ENCODE data around the gene SLC39A1.

DNA sequence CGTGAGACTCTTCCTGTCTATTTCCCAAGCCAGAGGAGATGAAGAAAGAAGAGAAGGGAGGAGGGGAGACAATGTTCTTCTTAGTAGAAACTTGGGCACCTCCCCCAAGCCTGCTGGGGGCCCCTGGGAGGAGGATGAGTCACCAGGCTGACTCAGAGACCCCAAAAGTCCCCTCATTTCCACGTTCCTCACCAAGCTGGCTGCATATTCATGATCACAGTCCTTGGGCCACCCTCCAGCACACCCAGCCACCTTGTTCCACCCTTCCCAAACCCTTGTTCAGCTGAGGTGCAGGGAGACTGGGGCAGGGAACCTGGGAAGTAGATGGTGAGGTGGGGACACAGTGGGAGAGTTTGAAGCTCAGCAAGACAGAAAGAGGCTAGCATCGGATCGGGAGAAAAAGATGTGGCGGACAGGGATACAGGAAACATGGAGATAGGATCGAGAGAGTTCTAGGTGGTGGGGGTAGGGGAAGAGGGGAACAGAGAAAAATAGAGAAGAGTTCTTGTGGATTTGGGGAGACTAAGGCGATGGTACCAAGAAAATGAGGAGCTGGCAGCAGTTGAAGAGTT, 22.1 kb upstream of the SLC39A1 start:
- TF ChIP-seq, protein P1, sequence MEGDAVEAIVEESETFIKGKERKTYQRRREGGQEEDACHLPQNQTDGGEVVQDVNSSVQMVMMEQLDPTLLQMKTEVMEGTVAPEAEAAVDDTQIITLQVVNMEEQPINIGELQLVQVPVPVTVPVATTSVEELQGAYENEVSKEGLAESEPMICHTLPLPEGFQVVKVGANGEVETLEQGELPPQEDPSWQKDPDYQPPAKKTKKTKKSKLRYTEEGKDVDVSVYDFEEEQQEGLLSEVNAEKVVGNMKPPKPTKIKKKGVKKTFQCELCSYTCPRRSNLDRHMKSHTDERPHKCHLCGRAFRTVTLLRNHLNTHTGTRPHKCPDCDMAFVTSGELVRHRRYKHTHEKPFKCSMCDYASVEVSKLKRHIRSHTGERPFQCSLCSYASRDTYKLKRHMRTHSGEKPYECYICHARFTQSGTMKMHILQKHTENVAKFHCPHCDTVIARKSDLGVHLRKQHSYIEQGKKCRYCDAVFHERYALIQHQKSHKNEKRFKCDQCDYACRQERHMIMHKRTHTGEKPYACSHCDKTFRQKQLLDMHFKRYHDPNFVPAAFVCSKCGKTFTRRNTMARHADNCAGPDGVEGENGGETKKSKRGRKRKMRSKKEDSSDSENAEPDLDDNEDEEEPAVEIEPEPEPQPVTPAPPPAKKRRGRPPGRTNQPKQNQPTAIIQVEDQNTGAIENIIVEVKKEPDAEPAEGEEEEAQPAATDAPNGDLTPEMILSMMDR (IDR thresholded peaks at IDR 0.05; ENCODE audit: insufficient read depth, low read length), result no peak
- TF ChIP-seq REST (IDR thresholded peaks at IDR 0.05; ENCODE audit: insufficient replicate concordance, low read depth), result no peak

All from HL-60 (cell line).